Neural progenitor cell (in vitro differentiated cells): Measurements from ENCODE around the gene MT1M. TPM values are rescaled to one million over a fixed set of nuclear protein-coding genes. Genes with fewer than 3 reads are reported as not detected.

Experiments used
- DNase-seq: peaks from one replicate; pipeline ENCODE4 v3.0.0-alpha.2; 2016; ENCODE audit warnings: low spot score
- H2AFZ ChIP-seq: fragments of 200-600 bp; sonication (generic); replicated peaks from 2 replicates; pipeline ENCODE4 v1.6.1; 2016; ENCODE audit warnings: antibody characterized with exemption
- H3F3A ChIP-seq: fragments of 200-600 bp; sonication (generic); 2 replicates; pipeline ENCODE4 v1.6.1; 2016; ENCODE audit warnings: antibody characterized with exemption, low read depth
- H3K27ac ChIP-seq: fragments of 200-600 bp; sonication (generic); 2 replicates; pipeline ENCODE4 v1.5.1; 2016; ENCODE audit warnings: mild to moderate bottlenecking
- H3K27me3 ChIP-seq: fragments of 200-600 bp; sonication (generic); 2 replicates; pipeline ENCODE4 v1.6.1; 2016; ENCODE audit warnings: mild to moderate bottlenecking, moderate library complexity
- H3K36me3 ChIP-seq: fragments of 200-600 bp; sonication (generic); 2 replicates; pipeline ENCODE4 v1.5.1; 2016
- H3K4me1 ChIP-seq: fragments of 200-600 bp; sonication (generic); 2 replicates; pipeline ENCODE4 v1.6.1; 2016; ENCODE audit warnings: mixed run types
- H3K4me2 ChIP-seq: fragments of 200-600 bp; sonication (generic); 2 replicates; pipeline ENCODE4 v1.6.1; 2016
- H3K4me3 ChIP-seq: fragments of 200-600 bp; sonication (generic); 2 replicates; pipeline ENCODE4 v1.5.1; 2016
- H3K79me2 ChIP-seq: fragments of 200-600 bp; sonication (generic); 2 replicates; pipeline ENCODE4 v1.6.1; 2016; ENCODE audit warnings: low read depth
- H3K9ac ChIP-seq: fragments of 200-600 bp; sonication (generic); 2 replicates; pipeline ENCODE4 v1.6.1; 2016
- H3K9me3 ChIP-seq: fragments of 200-600 bp; sonication (generic); 2 replicates; pipeline ENCODE4 v1.5.1; 2016; ENCODE audit warnings: low read depth
- H4K20me1 ChIP-seq: fragments of 200-600 bp; sonication (generic); 2 replicates; pipeline ENCODE4 v1.6.1; 2016; ENCODE audit warnings: low read depth
- H3K27ac Mint-ChIP-seq: 3 replicates; pipeline ENCODE4 v1.8.0; 2021; ENCODE audit warnings: mixed read lengths
- H3K27me3 Mint-ChIP-seq: 2 replicates; pipeline ENCODE4 v1.8.0; 2022; ENCODE audit warnings: low read depth, mild to moderate bottlenecking, inconsistent platforms, moderate library complexity, mixed read lengths; ENCODE audit not compliant: insufficient read depth
- H3K36me3 Mint-ChIP-seq: 3 replicates; pipeline ENCODE4 v1.8.0; 2021; ENCODE audit warnings: mixed read lengths
- H3K4me1 Mint-ChIP-seq: 3 replicates; pipeline ENCODE4 v1.8.0; 2021; ENCODE audit warnings: mixed read lengths
- H3K4me3 Mint-ChIP-seq: 3 replicates; pipeline ENCODE4 v1.8.0; 2021; ENCODE audit warnings: mild to moderate bottlenecking, moderate library complexity, mixed read lengths
- H3K9me3 Mint-ChIP-seq: 3 replicates; pipeline ENCODE4 v1.8.0; 2020; ENCODE audit warnings: mixed read lengths
- EZH2 ChIP-seq: fragments of 200-600 bp; sonication (generic); IDR thresholded peaks from 2 replicates; pipeline ENCODE4 v1.6.1; 2017; ENCODE audit warnings: antibody characterized with exemption, mild to moderate bottlenecking, moderate library complexity
- EZH2phosphoT487 ChIP-seq: fragments of 200-600 bp; sonication (generic); IDR thresholded peaks from 2 replicates; pipeline ENCODE4 v1.6.1; 2017; ENCODE audit warnings: antibody characterized with exemption
- total RNA-seq: library from RNA; depleted of rRNA; stranded (reverse); fragments of >200 nt; gene quantifications from 2 replicates; pipeline ENCODE4 v1.2.3, GENCODE V29; 2015; ENCODE audit warnings: low replicate concordance
- TF ChIP-seq, protein P1 (sequence below): fragments of 200-600 bp; sonication (generic); IDR thresholded peaks from 2 replicates; pipeline ENCODE4 v1.5.1; 2017; ENCODE audit warnings: antibody characterized with exemption, mild to moderate bottlenecking

Gene MT1M
- total RNA-seq, 1 donor from 2014 or later, result not detected

DNA sequence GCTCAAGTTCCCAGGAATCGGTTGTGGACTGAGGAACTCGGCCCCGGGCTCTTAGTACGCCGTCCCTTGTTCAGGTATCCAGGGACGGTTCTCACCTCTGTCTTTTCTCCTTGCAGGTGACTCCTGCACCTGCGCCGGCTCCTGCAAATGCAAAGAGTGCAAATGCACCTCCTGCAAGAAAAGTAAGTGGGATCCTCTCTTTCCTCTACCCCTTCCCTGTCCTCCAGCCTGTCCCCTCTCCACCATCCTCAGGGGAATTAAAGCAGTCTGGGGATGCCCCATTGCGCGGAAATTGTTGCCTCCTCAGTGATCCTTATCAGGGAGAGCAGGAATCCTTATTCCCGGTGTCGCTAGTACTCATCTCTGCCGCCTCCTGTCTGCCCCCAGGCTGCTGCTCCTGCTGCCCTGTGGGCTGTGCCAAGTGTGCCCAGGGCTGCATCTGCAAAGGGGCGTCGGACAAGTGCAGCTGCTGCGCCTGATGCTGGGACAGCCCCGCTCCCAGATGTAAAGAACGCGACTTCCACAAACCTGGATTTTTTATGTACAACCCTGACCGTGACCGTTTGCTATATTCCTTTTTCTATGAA lies 23.5 kb upstream of the MT1M start:
- H3K9me3 ChIP-seq, result no peaks in the 10 kb centered on the region
- Mint-ChIP-seq H3K9me3 (no peaks in the 10 kb centered on the region), H3K4me1 (peaks cover 35% of the 10 kb centered on the region), H3K27ac (no peak overlapping the region), H3K4me3 (peak overlapping the region; percentile 89), H3K36me3 (no peaks in the 10 kb centered on the region), H3K27me3 (peaks cover 13% of the 10 kb centered on the region)
- no peaks in the 10 kb centered on the region for H3K79me2 ChIP-seq
- peak overlapping the region; percentile 50 for H3K4me3 ChIP-seq
- H2AFZ ChIP-seq, result peak overlapping the region; percentile 72
- no peaks in the 10 kb centered on the region for H3K36me3 ChIP-seq
- H3F3A ChIP-seq, result peaks cover 24% of the 10 kb centered on the region
- H3K4me1 ChIP-seq, result peaks cover 18% of the 10 kb centered on the region
- no peak overlapping the region for H3K9ac ChIP-seq
- TF ChIP-seq EZH2 (peak; percentile 80), EZH2phosphoT487 (peak; percentile 55)
- TF ChIP-seq, protein P1, sequence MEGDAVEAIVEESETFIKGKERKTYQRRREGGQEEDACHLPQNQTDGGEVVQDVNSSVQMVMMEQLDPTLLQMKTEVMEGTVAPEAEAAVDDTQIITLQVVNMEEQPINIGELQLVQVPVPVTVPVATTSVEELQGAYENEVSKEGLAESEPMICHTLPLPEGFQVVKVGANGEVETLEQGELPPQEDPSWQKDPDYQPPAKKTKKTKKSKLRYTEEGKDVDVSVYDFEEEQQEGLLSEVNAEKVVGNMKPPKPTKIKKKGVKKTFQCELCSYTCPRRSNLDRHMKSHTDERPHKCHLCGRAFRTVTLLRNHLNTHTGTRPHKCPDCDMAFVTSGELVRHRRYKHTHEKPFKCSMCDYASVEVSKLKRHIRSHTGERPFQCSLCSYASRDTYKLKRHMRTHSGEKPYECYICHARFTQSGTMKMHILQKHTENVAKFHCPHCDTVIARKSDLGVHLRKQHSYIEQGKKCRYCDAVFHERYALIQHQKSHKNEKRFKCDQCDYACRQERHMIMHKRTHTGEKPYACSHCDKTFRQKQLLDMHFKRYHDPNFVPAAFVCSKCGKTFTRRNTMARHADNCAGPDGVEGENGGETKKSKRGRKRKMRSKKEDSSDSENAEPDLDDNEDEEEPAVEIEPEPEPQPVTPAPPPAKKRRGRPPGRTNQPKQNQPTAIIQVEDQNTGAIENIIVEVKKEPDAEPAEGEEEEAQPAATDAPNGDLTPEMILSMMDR, result no peak
- peaks cover 16% of the 10 kb centered on the region for H4K20me1 ChIP-seq
- DNase-seq, result peak; percentile 45
- peaks cover 100% of the 10 kb centered on the region for H3K27me3 ChIP-seq
- H3K27ac ChIP-seq, result no peak overlapping the region
- peak overlapping the region; percentile 91 for H3K4me2 ChIP-seq

- Histone ChIP-seq H3K36me3 (no peaks in the 10 kb centered on the region), H3K9me3 (no peaks in the 10 kb centered on the region), H2AFZ (no peak overlapping the region), H3K4me1 (peaks cover 18% of the 10 kb centered on the region), H3K4me2 (peak overlapping the region; percentile 91), H3F3A (peaks cover 24% of the 10 kb centered on the region), H3K27me3 (peaks cover 100% of the 10 kb centered on the region), H3K4me3 (peak overlapping the region; percentile 50), H3K9ac (no peak overlapping the region), H3K79me2 (no peaks in the 10 kb centered on the region), H4K20me1 (peaks cover 16% of the 10 kb centered on the region), H3K27ac (no peak overlapping the region)
- Mint-ChIP-seq H3K9me3 (no peaks in the 10 kb centered on the region), H3K4me1 (peaks cover 35% of the 10 kb centered on the region), H3K27me3 (peaks cover 13% of the 10 kb centered on the region), H3K4me3 (peak overlapping the region; percentile 89), H3K27ac (no peak overlapping the region), H3K36me3 (no peaks in the 10 kb centered on the region)
- DNase-seq, result peak; percentile 29
- TF ChIP-seq EZH2, result peak; percentile 64
- TF ChIP-seq, protein P1, result no peak
These were observed 23.0 kb upstream of the MT1M start for GRCh38 chr16:56609463-56609921.

GRCh38 chr16:56610017-56610608 lies 22.3 kb upstream of the MT1M start:
- no peak for TF ChIP-seq EZH2
- no peak for TF ChIP-seq EZH2phosphoT487
- TF ChIP-seq, protein P1, result no peak
- Histone ChIP-seq H3K36me3 (no peaks in the 10 kb centered on the region), H4K20me1 (peaks cover 16% of the 10 kb centered on the region), H3K27ac (no peak overlapping the region), H3F3A (peaks cover 24% of the 10 kb centered on the region), H3K4me3 (no peak overlapping the region), H2AFZ (no peak overlapping the region), H3K27me3 (peaks cover 100% of the 10 kb centered on the region), H3K79me2 (no peaks in the 10 kb centered on the region), H3K9ac (no peak overlapping the region), H3K9me3 (no peaks in the 10 kb centered on the region), H3K4me2 (no peak overlapping the region), H3K4me1 (peaks cover 18% of the 10 kb centered on the region)
- peaks cover 16% of the 10 kb centered on the region for H3K27me3 Mint-ChIP-seq
- peaks cover 35% of the 10 kb centered on the region for H3K4me1 Mint-ChIP-seq
- no peak for DNase-seq
- H3K36me3 Mint-ChIP-seq, result no peaks in the 10 kb centered on the region
- peak overlapping the region; percentile 89 for H3K4me3 Mint-ChIP-seq
- H3K9me3 Mint-ChIP-seq, result no peaks in the 10 kb centered on the region
- H3K27ac Mint-ChIP-seq, result no peak overlapping the region
